GM23338 (cell line): Measurements from ENCODE around the gene ELN. TPM values are rescaled to one million over a fixed set of nuclear protein-coding genes. Genes with fewer than 3 reads are reported as not detected.

Experiments
- ATAC-seq: fragments of 200-7000 bp; cut with Tn5 transposase; 3 replicates; pipeline ENCODE4 v1.9.1; 2020
- DNase-seq: peaks from one replicate; pipeline ENCODE4 v3.0.0-alpha.2; 2015; ENCODE audit warnings: low spot score
- H2AFZ ChIP-seq: fragments of 200-600 bp; sonication (generic); 2 replicates; pipeline ENCODE4 v1.8.0; 2016; ENCODE audit warnings: antibody characterized with exemption, mild to moderate bottlenecking, moderate library complexity
- H3F3A ChIP-seq: fragments of 200-600 bp; sonication (generic); replicated peaks from 2 replicates; pipeline ENCODE4 v1.8.0; 2017; ENCODE audit warnings: antibody characterized with exemption, mixed run types, low read depth
- H3K27ac ChIP-seq: fragments of 200-600 bp; sonication (generic); 2 replicates; pipeline ENCODE4 v1.6.1; 2016; ENCODE audit warnings: low read depth
- H3K27me3 ChIP-seq: fragments of 200-600 bp; sonication (generic); 2 replicates; pipeline ENCODE4 v1.8.0; 2016; ENCODE audit warnings: mild to moderate bottlenecking, mixed run types, moderate library complexity; ENCODE audit not compliant: insufficient read depth
- H3K36me3 ChIP-seq: fragments of 200-600 bp; sonication (generic); 2 replicates; pipeline ENCODE4 v1.8.0; 2016; ENCODE audit warnings: mild to moderate bottlenecking; ENCODE audit not compliant: insufficient read depth
- H3K4me1 ChIP-seq: fragments of 200-600 bp; sonication (generic); 2 replicates; pipeline ENCODE4 v1.8.0; 2016; ENCODE audit warnings: mild to moderate bottlenecking, moderate library complexity; ENCODE audit not compliant: insufficient read depth
- H3K4me2 ChIP-seq: fragments of 200-600 bp; sonication (generic); 2 replicates; pipeline ENCODE4 v1.7.1; 2017; ENCODE audit warnings: mixed run types
- H3K4me3 ChIP-seq: fragments of 200-600 bp; sonication (generic); 2 replicates; pipeline ENCODE4 v1.6.1; 2016; ENCODE audit warnings: mixed run types
- H3K79me2 ChIP-seq: fragments of 200-600 bp; sonication (generic); replicated peaks from 2 replicates; pipeline ENCODE4 v1.8.0; 2017; ENCODE audit warnings: mild to moderate bottlenecking; ENCODE audit not compliant: insufficient read depth
- H3K9me2 ChIP-seq: fragments of 200-600 bp; sonication (generic); 2 replicates; pipeline ENCODE4 v1.8.0; 2017; ENCODE audit not compliant: insufficient read depth
- H4K20me1 ChIP-seq: fragments of 200-600 bp; sonication (generic); replicated peaks from 2 replicates; pipeline ENCODE4 v1.8.0; 2017; ENCODE audit warnings: mild to moderate bottlenecking; ENCODE audit not compliant: insufficient read depth
- H3K27ac Mint-ChIP-seq: 2 replicates; pipeline ENCODE4 v1.8.0; 2020; ENCODE audit warnings: inconsistent platforms, mild to moderate bottlenecking, moderate library complexity, mixed read lengths
- H3K27me3 Mint-ChIP-seq: 3 replicates; pipeline ENCODE4 v1.8.0; 2022; ENCODE audit warnings: low read depth, mild to moderate bottlenecking, moderate library complexity, mixed read lengths, inconsistent platforms; ENCODE audit not compliant: insufficient read depth, poor library complexity
- H3K36me3 Mint-ChIP-seq: 3 replicates; pipeline ENCODE4 v1.8.0; 2021; ENCODE audit warnings: low read depth, mild to moderate bottlenecking, inconsistent platforms, moderate library complexity, mixed read lengths
- H3K4me1 Mint-ChIP-seq: 3 replicates; pipeline ENCODE4 v1.8.0; 2020; ENCODE audit warnings: mild to moderate bottlenecking, inconsistent platforms, mixed read lengths
- H3K4me3 Mint-ChIP-seq: 3 replicates; pipeline ENCODE4 v1.8.0; 2021; ENCODE audit warnings: moderate library complexity, mild to moderate bottlenecking, inconsistent platforms, mixed read lengths
- H3K9me3 Mint-ChIP-seq: 3 replicates; pipeline ENCODE4 v1.8.0; 2020; ENCODE audit warnings: moderate library complexity, mild to moderate bottlenecking, inconsistent platforms, mixed read lengths
- CREB1 ChIP-seq: fragments of 250-450 bp; sonication (Bioruptor Pico); IDR thresholded peaks from 2 replicates; pipeline ENCODE4 v1.5.0; 2020; ENCODE audit warnings: low read depth, mild to moderate bottlenecking, moderate library complexity
- EZH2 ChIP-seq: fragments of 200-600 bp; sonication (generic); IDR thresholded peaks from one replicate; pipeline ENCODE4 v1.8.0; 2017; ENCODE audit warnings: antibody characterized with exemption, mild to moderate bottlenecking, low read depth; ENCODE audit not compliant: unreplicated experiment
- EZH2phosphoT487 ChIP-seq: fragments of 200-600 bp; sonication (generic); IDR thresholded peaks from one replicate; pipeline ENCODE4 v1.8.1; 2018; ENCODE audit warnings: antibody characterized with exemption; ENCODE audit not compliant: unreplicated experiment
- NANOG ChIP-seq: IDR thresholded peaks from 2 replicates; pipeline ENCODE4 v1.6.1; 2016; ENCODE audit warnings: antibody characterized with exemption, borderline replicate concordance
- POLR2AphosphoS5 ChIP-seq: IDR thresholded peaks from 2 replicates; pipeline ENCODE4 v1.6.1; 2016; ENCODE audit warnings: antibody characterized with exemption, low read depth
- REST ChIP-seq: IDR thresholded peaks from one replicate; pipeline ENCODE4 v1.6.1; 2018; ENCODE audit warnings: antibody characterized with exemption; ENCODE audit not compliant: unreplicated experiment
- STAT1 ChIP-seq: IDR thresholded peaks from one replicate; pipeline ENCODE4 v1.6.1; 2016; ENCODE audit warnings: antibody characterized with exemption; ENCODE audit not compliant: unreplicated experiment
- ZNF462 ChIP-seq: fragments of 250-450 bp; sonication (Bioruptor Pico); IDR thresholded peaks from 2 replicates; pipeline ENCODE4 v1.5.0; 2020; ENCODE audit warnings: mild to moderate bottlenecking, moderate library complexity
- polyA plus RNA-seq: library from polyadenylated mRNA; unstranded; fragments of >200 nt; fragmentation: Nextera tagmentation; extraction: Ambion mirVana; gene quantifications from 2 replicates; pipeline ENCODE4 v1.2.1, GENCODE V29; 2016
- total RNA-seq: library from RNA; depleted of rRNA; stranded (reverse); fragments of >200 nt; shearing (Covaris generic); gene quantifications from 2 replicates; pipeline ENCODE4 v1.2.3, GENCODE V29; 2014
- TF ChIP-seq, protein P1 (sequence below), 2 experiments: fragments of 200-600 bp in 1 of 2; sonication (generic) in 1 of 2; conservative IDR thresholded peaks; 2 replicates each; pipeline versions ENCODE4 v1.5.1 to v1.6.1; 2016 to 2017; ENCODE audit warnings: antibody characterized with exemption in 2 of 2, low read depth in 2 of 2, mild to moderate bottlenecking in 2 of 2, moderate library complexity in 1 of 2
- TF ChIP-seq, protein P2 (sequence below): IDR thresholded peaks from 2 replicates; pipeline ENCODE4 v1.6.1; 2016; ENCODE audit warnings: antibody characterized with exemption

The ELN gene
- total and polyA plus RNA-seq, 2 experiments from 2014 or later = 1.1 to 5.6 TPM

- no peak overlapping the region for H3K4me2 ChIP-seq
- H3K36me3 ChIP-seq = no peaks in the 10 kb centered on the region
- no peaks in the 10 kb centered on the region for H3F3A ChIP-seq
- Mint-ChIP-seq H3K27me3 (peaks cover 10% of the 10 kb centered on the region), H3K27ac (no peak overlapping the region), H3K36me3 (no peaks in the 10 kb centered on the region), H3K4me1 (peaks cover 6% of the 10 kb centered on the region; the same call in 2 of the 3 replicates), H3K9me3 (no peaks in the 10 kb centered on the region; the same call in 2 of the 3 replicates), H3K4me3 (no peak overlapping the region)
- no peaks in the 10 kb centered on the region for H3K4me1 ChIP-seq
- ATAC-seq (no peak), DNase-seq (no peak)
- H3K27me3 ChIP-seq = no peaks in the 10 kb centered on the region
- H3K4me3 ChIP-seq = no peak overlapping the region
- TF ChIP-seq, protein P1, sequence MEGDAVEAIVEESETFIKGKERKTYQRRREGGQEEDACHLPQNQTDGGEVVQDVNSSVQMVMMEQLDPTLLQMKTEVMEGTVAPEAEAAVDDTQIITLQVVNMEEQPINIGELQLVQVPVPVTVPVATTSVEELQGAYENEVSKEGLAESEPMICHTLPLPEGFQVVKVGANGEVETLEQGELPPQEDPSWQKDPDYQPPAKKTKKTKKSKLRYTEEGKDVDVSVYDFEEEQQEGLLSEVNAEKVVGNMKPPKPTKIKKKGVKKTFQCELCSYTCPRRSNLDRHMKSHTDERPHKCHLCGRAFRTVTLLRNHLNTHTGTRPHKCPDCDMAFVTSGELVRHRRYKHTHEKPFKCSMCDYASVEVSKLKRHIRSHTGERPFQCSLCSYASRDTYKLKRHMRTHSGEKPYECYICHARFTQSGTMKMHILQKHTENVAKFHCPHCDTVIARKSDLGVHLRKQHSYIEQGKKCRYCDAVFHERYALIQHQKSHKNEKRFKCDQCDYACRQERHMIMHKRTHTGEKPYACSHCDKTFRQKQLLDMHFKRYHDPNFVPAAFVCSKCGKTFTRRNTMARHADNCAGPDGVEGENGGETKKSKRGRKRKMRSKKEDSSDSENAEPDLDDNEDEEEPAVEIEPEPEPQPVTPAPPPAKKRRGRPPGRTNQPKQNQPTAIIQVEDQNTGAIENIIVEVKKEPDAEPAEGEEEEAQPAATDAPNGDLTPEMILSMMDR (conservative IDR thresholded peaks at IDR 0.05; ENCODE audit: low read depth in 2 of 2) = no peak
- TF ChIP-seq EZH2phosphoT487 (no peak), POLR2AphosphoS5 (no peak), NANOG (no peak), ZNF462 (CRISPR knock-in tag) (no peak), STAT1 (no peak), CREB1 (CRISPR knock-in tag) (no peak), REST (no peak), EZH2 (no peak)
- TF ChIP-seq, protein P2, sequence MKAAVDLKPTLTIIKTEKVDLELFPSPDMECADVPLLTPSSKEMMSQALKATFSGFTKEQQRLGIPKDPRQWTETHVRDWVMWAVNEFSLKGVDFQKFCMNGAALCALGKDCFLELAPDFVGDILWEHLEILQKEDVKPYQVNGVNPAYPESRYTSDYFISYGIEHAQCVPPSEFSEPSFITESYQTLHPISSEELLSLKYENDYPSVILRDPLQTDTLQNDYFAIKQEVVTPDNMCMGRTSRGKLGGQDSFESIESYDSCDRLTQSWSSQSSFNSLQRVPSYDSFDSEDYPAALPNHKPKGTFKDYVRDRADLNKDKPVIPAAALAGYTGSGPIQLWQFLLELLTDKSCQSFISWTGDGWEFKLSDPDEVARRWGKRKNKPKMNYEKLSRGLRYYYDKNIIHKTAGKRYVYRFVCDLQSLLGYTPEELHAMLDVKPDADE = no peak
- no peak overlapping the region for H3K27ac ChIP-seq
- H3K9me2 ChIP-seq = no peaks in the 10 kb centered on the region
- H3K79me2 ChIP-seq = no peaks in the 10 kb centered on the region
- H2AFZ ChIP-seq = no peak overlapping the region
- H4K20me1 ChIP-seq = no peaks in the 10 kb centered on the region
These were observed 35.7 kb downstream of the ELN start for GRCh38 chr7:74063646-74064045.
